Measurements from ENCODE around the gene BID. TPM values are rescaled to one million over a fixed set of nuclear protein-coding genes. Genes with fewer than 3 reads are reported as not detected.

The BID gene
- total and polyA plus RNA-seq, 2 of the 8 experiments (the other 6 are each of a cell fraction or from before 2014, with no cell fraction given) = 39.3 to 114 TPM

- Histone ChIP-seq H3K18ac (ENCODE audit: extremely low read depth, low read length) (no peak overlapping the region), H2BK5ac (ENCODE audit: low read depth, low read length) (no peak overlapping the region), H3K27me3 (replicated peaks in 1 of 4; ENCODE audit: control insufficient read depth in 3 of 4, extremely low read depth in 1 of 4, insufficient read depth in 3 of 4, low read length in 3 of 4) (no peaks in the 10 kb centered on the region), H3K79me2 (ENCODE audit: control insufficient read depth in 1 of 2, insufficient read depth in 2 of 2, low read length in 2 of 2) (no peaks in the 10 kb centered on the region), H3K9ac (replicated peaks in 1 of 4; ENCODE audit: extremely low read depth in 1 of 4, low read depth in 3 of 4, low read length in 3 of 4) (no peak overlapping the region), H3K23ac (ENCODE audit: insufficient read length) (no peak overlapping the region), H3K23me2 (ENCODE audit: low read depth, low read length) (no peaks in the 10 kb centered on the region), H3K36me3 (ENCODE audit: control insufficient read depth in 2 of 4, insufficient read depth in 4 of 4, low read length in 3 of 4) (no peaks in the 10 kb centered on the region), H2BK12ac (ENCODE audit: low read depth, low read length) (no peak overlapping the region), H4K91ac (replicated peaks; ENCODE audit: insufficient read length, low read length) (no peak overlapping the region), H4K8ac (ENCODE audit: extremely low read depth, insufficient read depth, low read length) (no peak overlapping the region), H3K27ac (ENCODE audit: low read depth, low read length) (no peak overlapping the region), H2BK15ac (ENCODE audit: low read length) (no peak overlapping the region), H3K4me2 (ENCODE audit: insufficient read depth in 1 of 2, low read depth in 2 of 2, low read length in 2 of 2) (no peak overlapping the region), H3K4me1 (replicated peaks in 1 of 4; ENCODE audit: control insufficient read depth in 3 of 4, insufficient read depth in 4 of 4, low read length in 3 of 4) (no peaks in the 10 kb centered on the region), H2BK120ac (replicated peaks; ENCODE audit: low read depth, low read length) (no peak overlapping the region), H3K56ac (replicated peaks; ENCODE audit: insufficient read length, low read depth, low read length) (no peak overlapping the region), H4K5ac (ENCODE audit: insufficient read length, low read depth, low read length) (no peak overlapping the region), H3K4me3 (ENCODE audit: extremely low read depth in 1 of 4, insufficient read depth in 2 of 4, low read depth in 3 of 4, low read length in 4 of 4) (no peak overlapping the region), H3K4ac (replicated peaks; ENCODE audit: insufficient read length, low read depth, low read length) (no peak overlapping the region), H2AK5ac (ENCODE audit: low read depth, low read length) (no peak overlapping the region), H2BK20ac (ENCODE audit: low read length) (no peak overlapping the region), H3K9me3 (ENCODE audit: insufficient read depth in 2 of 2, low read depth in 1 of 2, low read length in 1 of 2) (no peaks in the 10 kb centered on the region), H3K14ac (ENCODE audit: insufficient read length) (no peak overlapping the region), H2AFZ (ENCODE audit: low read length) (no peak overlapping the region), H4K20me1 (replicated peaks in 1 of 2; ENCODE audit: control insufficient read depth in 1 of 2, insufficient read depth in 2 of 2, low read length in 2 of 2) (no peaks in the 10 kb centered on the region), H3K79me1 (ENCODE audit: low read depth, low read length) (no peaks in the 10 kb centered on the region)
- CTCF ChIA-PET (ENCODE audit: partially characterized antibody) = interaction anchor here (1.0 to 11.3 kb wide), 3 partner anchors 10 to 56 kb away, joined by 3 to 115 read pairs (median 3); no protein-coding TSS in a partner anchor
- WGBS, 2 experiments (ENCODE audit: extremely low coverage in 1 of 2, insufficient coverage in 1 of 2, insufficient read length in 1 of 2, insufficient replicate concordance in 2 of 2, low coverage in 1 of 2, low lambda C conversion rate in 2 of 2, missing lambda C conversion rate in 1 of 2) = 86% methylated on average over 23 of the region's 23 CpGs; no CpG with 5 or more reads in 1 of the 2 experiments
- TF ChIP-seq JUND (IDR thresholded peaks at IDR 0.05; ENCODE audit: low read length) = no peak
- TF ChIP-seq YY1 (IDR thresholded peaks at IDR 0.05; ENCODE audit: low read depth, low read length) = no peak
- TF ChIP-seq TAF1 (IDR thresholded peaks at IDR 0.05; ENCODE audit: low read depth, low read length) = no peak
- TF ChIP-seq SP2 (IDR thresholded peaks at IDR 0.05; ENCODE audit: low read length) = no peak
- TF ChIP-seq POLR2A (IDR thresholded peaks at IDR 0.05; ENCODE audit: control extremely low read depth in 1 of 2, low read depth in 2 of 2, low read length in 2 of 2) = no peak
- TF ChIP-seq ASH2L (IDR thresholded peaks at IDR 0.05; ENCODE audit: low read length) = no peak
- TF ChIP-seq POLR2AphosphoS5 (IDR thresholded peaks at IDR 0.05; ENCODE audit: low read depth, low read length) = no peak
- POLR2A ChIA-PET (ENCODE audit: partially characterized antibody) = interaction anchor here (1.1 kb wide), 1 partner anchor 25 kb away, joined by 4 read pairs; no protein-coding TSS in a partner anchor
- DNase-seq (ENCODE audit: low read depth in 1 of 2, low spot score in 2 of 2) = no peak
- FAIRE-seq = no peak
These were observed 23.7 kb upstream of the BID start for GRCh38 chr22:17797721-17798559.
